Ishikawa (cell line): ENCODE data around the gene GNAL.

Experiments
- CEBPB ChIP-seq: IDR thresholded peaks from 2 replicates; pipeline ENCODE4 v1.6.1; 2012
- CREB1 ChIP-seq: IDR thresholded peaks from 2 replicates; pipeline ENCODE4 v1.6.1; 2012; ENCODE audit warnings: low read depth
- EGR1 ChIP-seq: IDR thresholded peaks from 2 replicates; pipeline ENCODE4 v1.6.1; 2012
- EP300 ChIP-seq: IDR thresholded peaks from 2 replicates; pipeline ENCODE4 v1.6.1; 2012; ENCODE audit warnings: borderline replicate concordance
- FOXM1 ChIP-seq: IDR thresholded peaks from 2 replicates; pipeline ENCODE4 v1.6.1; 2012; ENCODE audit warnings: low read depth, borderline replicate concordance
- MAX ChIP-seq: IDR thresholded peaks from 2 replicates; pipeline ENCODE4 v1.6.1; 2012
- NFIC ChIP-seq: IDR thresholded peaks from 2 replicates; pipeline ENCODE4 v1.6.1; 2012
- RAD21 ChIP-seq: IDR thresholded peaks from 2 replicates; pipeline ENCODE4 v1.6.1; 2012; ENCODE audit warnings: low read depth
- REST ChIP-seq: IDR thresholded peaks from 2 replicates; pipeline ENCODE4 v1.6.1; 2012; ENCODE audit warnings: low read depth, mild to moderate bottlenecking
- TAF1 ChIP-seq: IDR thresholded peaks from 2 replicates; pipeline ENCODE4 v1.6.1; 2012; ENCODE audit warnings: low read depth, mild to moderate bottlenecking
- TCF12 ChIP-seq: IDR thresholded peaks from 2 replicates; pipeline ENCODE4 v1.6.1; 2012; ENCODE audit warnings: low read depth
- TEAD4 ChIP-seq: IDR thresholded peaks from 2 replicates; pipeline ENCODE4 v1.6.1; 2012
- USF1 ChIP-seq: IDR thresholded peaks from 2 replicates; pipeline ENCODE4 v1.6.1; 2012
- YY1 ChIP-seq: IDR thresholded peaks from 2 replicates; pipeline ENCODE4 v1.6.1; 2012; ENCODE audit warnings: low read depth
- ZBTB7A ChIP-seq: IDR thresholded peaks from 2 replicates; pipeline ENCODE4 v1.6.1; 2012; ENCODE audit warnings: low read depth

GNAL gene

GRCh38 chr18:11785444-11786055 is 96.5 kb downstream of the GNAL start:
- TF ChIP-seq TAF1, result no peak

- TF ChIP-seq FOXM1 (no peak), CREB1 (no peak), RAD21 (no peak), USF1 (no peak), NFIC (no peak), MAX (no peak), EGR1 (no peak), TEAD4 (no peak), TAF1 (no peak), EP300 (no peak), TCF12 (no peak), CEBPB (no peak), REST (no peak), YY1 (no peak), ZBTB7A (no peak)
These were observed 100.8 kb downstream of the GNAL start for GRCh38 chr18:11789716-11790510.

- TF ChIP-seq EGR1 (no peak), CREB1 (no peak), MAX (no peak), CEBPB (no peak), FOXM1 (no peak), ZBTB7A (no peak), RAD21 (no peak), USF1 (no peak), REST (no peak), NFIC (no peak), TEAD4 (no peak), TAF1 (no peak)
These were observed 102.1 kb downstream of the GNAL start for GRCh38 chr18:11791131-11791530.

GRCh38 chr18:11792632-11793031 is 103.6 kb downstream of the GNAL start:
- TF ChIP-seq YY1 (no peak), EGR1 (no peak)

- TF ChIP-seq TAF1, result no peak
- TF ChIP-seq MAX, result no peak
- TF ChIP-seq ZBTB7A, result no peak
- TF ChIP-seq USF1, result no peak
- no peak for TF ChIP-seq TEAD4
- TF ChIP-seq CREB1, result no peak
- TF ChIP-seq REST, result no peak
- no peak for TF ChIP-seq FOXM1
- no peak for TF ChIP-seq TCF12
- no peak for TF ChIP-seq EGR1
- no peak for TF ChIP-seq EP300
- no peak for TF ChIP-seq RAD21
- TF ChIP-seq NFIC, result no peak
- no peak for TF ChIP-seq YY1
These were observed 105.1 kb downstream of the GNAL start for GRCh38 chr18:11794195-11794594.
